GM19372 (cell line): ENCODE measurements around the gene GOLGA8T.
"Not testable (repeated sequence)": the region's sequence is repeated elsewhere in the genome, so short reads cannot be mapped to it uniquely, and the experiment has no call there.

ENCODE experiments used
- ATAC-seq: cut with Tn5 transposase; IDR thresholded peaks from one replicate; pipeline ENCODE4 v1.9.1; 2021; ENCODE audit warnings: mild to moderate bottlenecking, low read depth, moderate library complexity; ENCODE audit not compliant: unreplicated experiment

GOLGA8T gene

GRCh38 chr15:30189754-30190153, 54.9 kb downstream of the GOLGA8T start:
- not testable (repeated sequence) for ATAC-seq

- not testable (repeated sequence) for ATAC-seq
Observed at GRCh38 chr15:30191143-30191542, 56.3 kb downstream of the GOLGA8T start.

DNA sequence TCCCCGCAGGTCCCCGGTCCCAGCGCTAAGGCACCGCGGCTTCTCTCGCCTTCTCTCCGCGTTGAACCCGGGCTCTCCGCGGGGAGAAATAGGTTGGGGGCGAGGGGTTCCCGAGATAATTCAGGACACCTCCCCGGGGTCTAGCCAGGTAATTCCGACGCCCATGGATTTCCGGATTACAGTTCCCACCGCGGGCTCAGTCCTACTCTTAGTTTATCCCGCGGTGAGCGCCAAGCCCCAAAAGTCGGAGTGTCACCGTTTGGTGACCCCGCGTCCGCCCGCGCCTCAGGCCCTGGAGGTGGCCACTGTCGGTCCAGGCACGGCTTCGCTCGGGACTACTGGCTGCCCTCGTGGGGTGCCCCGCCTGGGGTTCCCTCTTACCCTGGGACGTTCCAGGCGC, 56.8 kb downstream of the GOLGA8T start:
- ATAC-seq = not testable (repeated sequence)

GRCh38 chr15:30192119-30192745, 57.4 kb downstream of the GOLGA8T start:
- ATAC-seq = not testable (repeated sequence)

DNA sequence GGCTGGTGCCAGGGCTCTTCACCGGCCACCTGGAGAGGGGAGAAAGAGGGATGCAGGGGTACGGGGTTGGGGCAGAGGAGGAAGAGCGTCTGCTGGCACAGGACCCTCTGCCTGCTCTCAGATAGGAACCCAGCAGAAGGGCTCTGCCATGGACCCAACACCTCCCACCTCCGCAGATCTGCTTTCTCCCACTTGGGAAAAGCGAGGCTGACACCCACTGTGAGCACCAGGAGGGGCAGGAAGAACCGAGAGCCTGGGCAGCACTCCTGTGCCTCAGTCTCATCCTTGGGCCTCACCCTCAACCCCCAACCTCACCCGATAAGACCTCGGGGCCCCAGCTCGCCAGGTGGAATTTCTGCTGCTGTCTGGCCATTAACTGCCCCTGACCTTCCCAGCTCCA, 58.0 kb downstream of the GOLGA8T start:
- ATAC-seq = not testable (repeated sequence)
